Transverse colon (tissue), 4 donors: ENCODE measurements around the gene BAIAP3.

Source experiments
- CTCF ChIP-seq, 5 experiments: fragments of 200-600 bp in 3 of 5; fragments of 450-650 bp in 2 of 5; sonication (generic) in 3 of 5; IDR thresholded peaks; 1 replicate in 2 of 5; 2 replicates in 3 of 5; pipeline ENCODE4 v1.5.1; 2016 to 2017; ENCODE audit warnings: antibody characterized with exemption in 5 of 5, inconsistent platforms in 3 of 5, mild to moderate bottlenecking in 2 of 5, moderate library complexity in 1 of 5
- EP300 ChIP-seq: sonication (generic); formaldehyde crosslinking; IDR thresholded peaks from one replicate; pipeline ENCODE4 v1.6.1; 2017; ENCODE audit warnings: antibody characterized with exemption, low read depth
- POLR2A ChIP-seq: fragments of 450-650 bp; IDR thresholded peaks from one replicate; pipeline ENCODE4 v1.6.1; 2016; ENCODE audit warnings: antibody characterized with exemption, mild to moderate bottlenecking, moderate library complexity
- POLR2AphosphoS5 ChIP-seq, 3 donors: sonication (generic); formaldehyde crosslinking; IDR thresholded peaks; one replicate each; pipeline ENCODE4 v1.6.1; 2016; ENCODE audit warnings: antibody characterized with exemption in 3 of 3

DNA sequence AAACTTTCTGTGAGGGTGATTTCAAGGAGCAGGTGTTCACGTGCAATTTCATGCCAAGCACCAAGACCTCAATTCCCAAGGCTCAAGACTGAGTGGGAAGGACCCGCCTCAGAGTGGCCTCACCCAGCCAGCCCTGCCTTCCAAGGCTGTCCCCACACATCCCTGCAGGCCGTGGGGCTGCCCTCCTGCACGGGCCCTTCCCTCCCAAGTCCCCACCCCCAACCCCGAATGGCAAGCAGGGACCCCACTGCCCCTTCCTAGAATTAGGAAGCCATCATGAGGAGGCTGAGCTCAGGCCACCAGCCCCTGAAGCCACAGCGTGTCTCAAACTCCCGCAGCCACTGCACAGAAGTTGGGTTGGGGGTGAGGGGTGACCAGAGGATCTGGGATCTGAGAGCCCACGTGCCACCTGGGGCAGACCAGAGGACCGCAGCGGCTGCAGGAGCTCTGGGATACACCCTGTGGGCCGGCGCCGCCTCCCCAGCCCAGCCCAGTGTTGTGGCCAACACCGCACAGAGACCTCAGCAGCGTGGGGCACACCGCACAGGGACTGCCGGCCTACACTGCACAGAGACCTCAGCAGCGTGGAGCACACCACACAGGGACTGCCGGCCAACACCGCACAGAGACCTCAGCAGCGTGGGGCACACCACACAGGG lies 39.0 kb downstream of the BAIAP3 start:
- no peak for TF ChIP-seq CTCF (IDR thresholded peaks at IDR 0.05)
- no peak for TF ChIP-seq EP300
- TF ChIP-seq POLR2AphosphoS5 (IDR thresholded peaks at IDR 0.05), result no peak
- TF ChIP-seq POLR2A, result no peak
